ENCODE measurements around the gene CTIF.

CTIF gene

GRCh38 chr18:48899558-48900174 is 360.8 kb downstream of the CTIF start:
- TF ChIP-seq CTCF (IDR thresholded peaks at IDR 0.05; ENCODE audit: insufficient read depth, missing control alignments): no peak

GRCh38 chr18:48900469-48900868 is 361.6 kb downstream of the CTIF start:
- DNase-seq (ENCODE audit: insufficient read length, low spot score) (no peak), FAIRE-seq (no peak)
- TF ChIP-seq CTCF (IDR thresholded peaks at IDR 0.05; ENCODE audit: insufficient read depth, missing control alignments): no peak

More at GRCh38 chr18:48899558-48900174, 360.8 kb downstream of the CTIF start:
- DNase-seq (ENCODE audit: insufficient read length, low spot score) (no peak), FAIRE-seq (no peak)

- DNase-seq (ENCODE audit: insufficient read length, low spot score) (no peak), FAIRE-seq (no peak)
- TF ChIP-seq CTCF (IDR thresholded peaks at IDR 0.05; ENCODE audit: insufficient read depth, missing control alignments): no peak
These were observed 362.6 kb downstream of the CTIF start for GRCh38 chr18:48901145-48902022.

GRCh38 chr18:48902023-48902855 is 363.4 kb downstream of the CTIF start:
- DNase-seq (ENCODE audit: insufficient read length, low spot score) (no peak), FAIRE-seq (no peak)
- TF ChIP-seq CTCF (IDR thresholded peaks at IDR 0.05; ENCODE audit: insufficient read depth, missing control alignments): no peak

- TF ChIP-seq CTCF (IDR thresholded peaks at IDR 0.05; ENCODE audit: insufficient read depth, missing control alignments): no peak
- FAIRE-seq (no peak), DNase-seq (ENCODE audit: insufficient read length, low spot score) (no peak)
These were observed 364.2 kb downstream of the CTIF start for GRCh38 chr18:48902856-48903601.

GRCh38 chr18:48904091-48904490 is 365.3 kb downstream of the CTIF start:
- no peak for TF ChIP-seq CTCF (IDR thresholded peaks at IDR 0.05; ENCODE audit: insufficient read depth, missing control alignments)
- FAIRE-seq (no peak), DNase-seq (ENCODE audit: insufficient read length, low spot score) (no peak)
